SK-N-SH (cell line): ENCODE results near the gene UGT1A10. TPM values are rescaled to one million over a fixed set of nuclear protein-coding genes. Genes with fewer than 3 reads are reported as not detected.
"Not testable (repeated sequence)": the region's sequence is repeated elsewhere in the genome, so short reads cannot be mapped to it uniquely, and the experiment has no call there.

ENCODE experiments used
- CTCF ChIA-PET: fragments of 300-600, 350-600 bp; formaldehyde crosslinking; extraction: SDS; loops from one replicate; lab custom pipeline; 2021; lab: Yijun Ruan, JAX
- POLR2A ChIA-PET: fragments of 350-600 bp; sonication (Branson Sonifier 250); formaldehyde crosslinking; extraction: SDS; loops from one replicate; lab custom pipeline; 2020; ENCODE audit warnings: antibody characterized with exemption, inconsistent platforms; lab: Yijun Ruan, JAX
- DNase-seq: peaks from one replicate; pipeline ENCODE4 v3.0.0; 2012
- H2AFZ ChIP-seq: fragments of 200-600 bp; sonication (generic); 2 replicates; pipeline ENCODE4 v1.8.1; 2016; ENCODE audit warnings: antibody characterized with exemption, mild to moderate bottlenecking, low read depth
- H3F3A ChIP-seq: fragments of 200-600 bp; sonication (generic); replicated peaks from 2 replicates; pipeline ENCODE3; 2016; ENCODE audit warnings: antibody characterized with exemption, mild to moderate bottlenecking; ENCODE audit not compliant: insufficient read depth
- H3K27ac ChIP-seq, 2 experiments: fragments of 200-500 bp in 1 of 2; fragments of 200-600 bp in 1 of 2; sonication (Bioruptor generic) in 1 of 2; sonication (generic), shearing (Covaris generic) in 1 of 2; 2 replicates each; pipeline versions ENCODE4 v1.5.1 to v1.6.1; 2014 to 2016; ENCODE audit warnings: low read depth in 2 of 2, inconsistent platforms in 1 of 2, low read length in 1 of 2, mild to moderate bottlenecking in 1 of 2, mixed read lengths in 1 of 2
- H3K27me3 ChIP-seq: fragments of 200-600 bp; sonication (generic), shearing (Covaris generic); 2 replicates; pipeline ENCODE4 v1.6.1; 2016; ENCODE audit warnings: mixed run types; ENCODE audit not compliant: insufficient read depth
- H3K36me3 ChIP-seq, 2 experiments: fragments of 200-500 bp in 1 of 2; fragments of 200-600 bp in 1 of 2; sonication (Bioruptor generic) in 1 of 2; sonication (generic) in 1 of 2; replicated peaks in 1 of 2; 2 replicates each; pipeline versions ENCODE3 to v1.5.1; 2014 to 2016; ENCODE audit warnings: low read length in 1 of 2, mild to moderate bottlenecking in 1 of 2; ENCODE audit not compliant: insufficient read depth in 2 of 2, control insufficient read depth in 1 of 2
- H3K4me1 ChIP-seq, 2 experiments: fragments of 200-500 bp in 1 of 2; fragments of 200-600 bp in 1 of 2; sonication (Bioruptor generic) in 1 of 2; sonication (generic), shearing (Covaris generic) in 1 of 2; 2 replicates each; pipeline versions ENCODE4 v1.5.1 to v1.6.1; 2014 to 2016; ENCODE audit warnings: low read depth in 1 of 2, low read length in 1 of 2, mixed run types in 1 of 2; ENCODE audit not compliant: insufficient read depth in 2 of 2, control insufficient read depth in 1 of 2
- H3K4me2 ChIP-seq: fragments of 200-600 bp; sonication (generic), shearing (Covaris generic); 2 replicates; pipeline ENCODE4 v1.6.1; 2017; ENCODE audit warnings: mixed run types
- H3K4me3 ChIP-seq, 2 experiments: fragments of 200-500 bp in 1 of 2; fragments of 200-600 bp in 1 of 2; sonication (Bioruptor generic) in 1 of 2; sonication (generic), shearing (Covaris generic) in 1 of 2; 2 replicates each; pipeline versions ENCODE4 v1.5.1 to v1.8.1; 2014 to 2016; ENCODE audit warnings: low read depth in 2 of 2, inconsistent platforms in 1 of 2, low read length in 1 of 2, mild to moderate bottlenecking in 1 of 2, mixed read lengths in 1 of 2, moderate library complexity in 1 of 2
- H3K79me2 ChIP-seq: fragments of 200-600 bp; sonication (generic); 2 replicates; pipeline ENCODE4 v1.8.1; 2017; ENCODE audit warnings: mild to moderate bottlenecking; ENCODE audit not compliant: insufficient read depth
- H3K9ac ChIP-seq: fragments of 200-600 bp; sonication (generic); 2 replicates; pipeline ENCODE4 v1.6.1; 2017; ENCODE audit warnings: mixed run types
- H3K9me2 ChIP-seq: fragments of 200-600 bp; sonication (generic); 2 replicates; pipeline ENCODE4 v1.6.1; 2017; ENCODE audit warnings: mixed run types
- H3K9me3 ChIP-seq: fragments of 200-600 bp; sonication (generic); 2 replicates; pipeline ENCODE4 v1.6.1; 2017; ENCODE audit warnings: mixed run types, mild to moderate bottlenecking, moderate library complexity
- H4K20me1 ChIP-seq: fragments of 200-600 bp; sonication (generic); 2 replicates; pipeline ENCODE4 v1.6.1; 2017; ENCODE audit warnings: mild to moderate bottlenecking, mixed run types; ENCODE audit not compliant: insufficient read depth
- CHD2 ChIP-seq: fragments of 150-350 bp; IDR thresholded peaks from 2 replicates; pipeline ENCODE4 v1.6.1; 2018; ENCODE audit warnings: low read length; ENCODE audit not compliant: partially characterized antibody
- ELF1 ChIP-seq: IDR thresholded peaks from 2 replicates; pipeline ENCODE4 v1.4.0; 2012
- FOXJ3 ChIP-seq: sonication (generic); formaldehyde crosslinking; IDR thresholded peaks from 2 replicates; pipeline ENCODE4 v1.5.1; 2020; ENCODE audit warnings: mild to moderate bottlenecking, missing genetic modification reagents
- FOXM1 ChIP-seq: IDR thresholded peaks from 2 replicates; pipeline ENCODE4 v1.4.0; 2012; ENCODE audit warnings: low read depth, mild to moderate bottlenecking
- GATA2 ChIP-seq: sonication (generic); formaldehyde crosslinking; IDR thresholded peaks from 2 replicates; pipeline ENCODE4 v1.5.0; 2020; ENCODE audit warnings: mild to moderate bottlenecking, missing genetic modification reagents
- IRF3 ChIP-seq: fragments of 150-350 bp; IDR thresholded peaks from 2 replicates; pipeline ENCODE4 v1.6.1; 2016; ENCODE audit warnings: mild to moderate bottlenecking, low read depth, low read length
- JUND ChIP-seq: IDR thresholded peaks from 2 replicates; pipeline ENCODE4 v1.4.0; 2012
- MAX ChIP-seq: IDR thresholded peaks from 2 replicates; pipeline ENCODE4 v1.4.0; 2012; ENCODE audit warnings: low read depth
- MEF2A ChIP-seq: IDR thresholded peaks from 2 replicates; pipeline ENCODE4 v1.4.0; 2012; ENCODE audit warnings: low read depth, borderline replicate concordance
- NFIC ChIP-seq: IDR thresholded peaks from 2 replicates; pipeline ENCODE4 v1.4.0; 2012; ENCODE audit warnings: borderline replicate concordance
- NRF1 ChIP-seq: IDR thresholded peaks from 2 replicates; pipeline ENCODE4 v1.6.1; 2012; ENCODE audit warnings: low read depth, mild to moderate bottlenecking, low read length
- RFX5 ChIP-seq: IDR thresholded peaks from 2 replicates; pipeline ENCODE4 v1.6.1; 2012; ENCODE audit warnings: mild to moderate bottlenecking, improper control_type of control experiment, low read length
- SIN3A ChIP-seq: IDR thresholded peaks from 2 replicates; pipeline ENCODE4 v1.6.1; 2012; ENCODE audit warnings: low read depth, mild to moderate bottlenecking, low read length, moderate library complexity, borderline replicate concordance
- TCF12 ChIP-seq: IDR thresholded peaks from 2 replicates; pipeline ENCODE4 v1.4.0; 2012
- TEAD4 ChIP-seq: IDR thresholded peaks from 2 replicates; pipeline ENCODE4 v1.4.0; 2012; ENCODE audit warnings: mild to moderate bottlenecking, borderline replicate concordance; ENCODE audit not compliant: insufficient read depth
- USF1 ChIP-seq: IDR thresholded peaks from 2 replicates; pipeline ENCODE4 v1.4.0; 2012; ENCODE audit warnings: low read depth, borderline replicate concordance
- ZBTB33 ChIP-seq: IDR thresholded peaks from 2 replicates; pipeline ENCODE4 v1.4.0; 2012; ENCODE audit warnings: low read depth, borderline replicate concordance
- WGBS: methylation state at CpG from one replicate; pipeline ENCODE4 v1.1.6; 2017; ENCODE audit warnings: low lambda C conversion rate; 5-methylcytosine and 5-hydroxymethylcytosine counted together
- polyA plus RNA-seq, 3 experiments: library from polyadenylated mRNA; depleted of rRNA; stranded (reverse); fragments of >200 nt; gene quantifications; 2 replicates each; pipeline ENCODE4 v1.2.3, GENCODE V29; 2012

Gene UGT1A10
- polyA plus RNA-seq, 1 of the 3 experiments (the other 2 are of a cell fraction) = not detected

GRCh38 chr2:233728723-233729301 is 92.6 kb downstream of the UGT1A10 start, which contains the start of gene UGT1A3:
Gene UGT1A3, plus strand, starts transcription at chr2:233729042. Its CDS starts 85 bp downstream, at chr2:233729127.
- H3K4me3 ChIP-seq = no peak within 1 kb of the TSS
- POLR2A ChIA-PET = no interaction called here
- H3K27me3 ChIP-seq = no peaks in the 10 kb centered on the region
- DNase-seq = no peak
- no peaks in the 10 kb centered on the region for H3K36me3 ChIP-seq
- H3F3A ChIP-seq = no peaks in the 10 kb centered on the region
- H3K9me3 ChIP-seq = no peaks in the 10 kb centered on the region
- no peak within 1 kb of the TSS for H3K9ac ChIP-seq
- H3K27ac ChIP-seq = no peak within 1 kb of the TSS
- H2AFZ ChIP-seq = no peak within 1 kb of the TSS
- CTCF ChIA-PET = interaction anchor here (1.3 kb wide), 1 partner anchor 18 kb away, joined by 3 read pairs; no protein-coding TSS in a partner anchor
- no peaks in the 10 kb centered on the region for H3K9me2 ChIP-seq
- 28% methylated on average over 5 of the region's 8 CpGs for WGBS
- H3K4me2 ChIP-seq = no peak within 1 kb of the TSS
- no peaks in the 10 kb centered on the region for H3K79me2 ChIP-seq
- no peaks in the 10 kb centered on the region for H4K20me1 ChIP-seq
- TF ChIP-seq ELF1 (no peak), USF1 (no peak), JUND (no peak), FOXJ3 (CRISPR knock-in tag) (no peak), NRF1 (no peak), SIN3A (no peak), MEF2A (no peak), FOXM1 (no peak), RFX5 (no peak), ZBTB33 (no peak), CHD2 (no peak), GATA2 (CRISPR knock-in tag) (no peak), MAX (no peak), TEAD4 (no peak), TCF12 (no peak), NFIC (no peak), IRF3 (no peak)
- no peaks in the 10 kb centered on the region for H3K4me1 ChIP-seq

GRCh38 chr2:233736868-233737653 is 100.8 kb downstream of the UGT1A10 start:
- H3K4me1 ChIP-seq, H3K4me2 ChIP-seq, H3F3A ChIP-seq, H3K79me2 ChIP-seq, H3K9me2 ChIP-seq, H3K9ac ChIP-seq, H2AFZ ChIP-seq, CTCF ChIA-PET, H3K9me3 ChIP-seq, H3K4me3 ChIP-seq, H3K36me3 ChIP-seq, H3K27ac ChIP-seq, POLR2A ChIA-PET, DNase-seq, H4K20me1 ChIP-seq, H3K27me3 ChIP-seq: not testable (repeated sequence)
- 55% methylated on average over 14 of the region's 14 CpGs for WGBS
